ENCODE data around the gene SEC14L2. TPM values are rescaled to one million over a fixed set of nuclear protein-coding genes. Genes with fewer than 3 reads are reported as not detected.

Gene SEC14L2
- total RNA-seq, 1 experiment from 2014 or later: 33.5 TPM

DNA sequence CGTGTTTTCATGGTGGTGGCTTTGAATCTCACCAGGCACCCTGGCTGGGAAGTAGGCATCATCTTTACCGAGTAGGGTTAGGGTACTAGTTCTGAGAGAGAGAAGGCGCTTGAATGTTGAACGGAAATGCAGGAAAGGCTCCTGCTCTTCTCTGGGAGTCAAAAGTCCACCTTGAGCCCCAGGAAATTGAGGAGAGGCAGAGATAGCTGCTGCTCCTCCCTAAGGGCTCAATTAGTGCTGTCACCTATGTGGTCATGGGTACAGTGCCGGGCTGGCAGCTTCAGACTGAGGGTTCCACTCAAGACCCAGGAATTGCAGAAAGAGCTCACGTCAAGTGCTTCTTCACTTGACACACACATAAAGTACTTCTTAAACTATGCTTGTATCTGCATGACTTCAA lies 38.3 kb upstream of the SEC14L2 start (continued):
- TF ChIP-seq ATF3 (IDR thresholded peaks at IDR 0.05) (no peak), SIN3A (IDR thresholded peaks at IDR 0.05; ENCODE audit: low read depth) (no peak)

DNA sequence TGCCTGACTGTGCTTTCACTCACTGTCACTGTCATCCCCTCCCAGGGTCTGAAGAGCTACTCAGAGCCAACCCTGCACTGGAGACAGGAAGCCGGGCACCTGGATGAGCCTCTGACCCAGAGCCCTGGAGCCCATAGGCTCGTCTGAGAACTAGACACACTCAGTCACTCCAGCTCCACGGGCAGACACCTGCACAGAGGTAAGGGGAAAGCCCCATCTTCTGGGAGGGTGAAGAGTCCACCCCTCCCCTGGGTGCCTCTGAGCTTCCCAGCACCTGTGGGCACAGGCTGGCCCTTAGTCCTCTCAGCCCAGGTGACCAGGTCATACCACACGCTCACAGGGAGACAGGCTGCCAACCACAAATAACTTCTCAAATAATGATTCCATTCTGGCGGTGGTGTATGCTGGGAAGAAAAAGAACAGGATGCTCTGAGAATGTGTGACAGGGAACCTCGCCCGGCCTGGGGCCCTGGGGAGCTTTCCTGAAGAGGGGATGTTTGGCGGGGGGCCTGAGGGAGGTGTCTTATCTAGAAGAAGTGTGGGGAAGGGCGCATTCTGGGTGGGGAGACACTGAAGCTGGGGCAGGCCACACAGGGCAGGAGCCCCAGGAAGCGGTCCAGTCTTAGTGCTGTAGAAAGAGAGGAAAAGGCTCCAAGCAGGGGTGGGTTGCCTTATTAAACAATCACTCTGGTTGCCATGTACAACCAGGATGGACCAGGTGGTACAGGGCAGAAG lies 34.7 kb upstream of the SEC14L2 start:
- CTCF ChIA-PET: no interaction called here
- H3K9ac ChIP-seq (ENCODE audit: low read length): no peak overlapping the region

More for the DNA sequence above, 34.7 kb upstream of the SEC14L2 start:
- Histone ChIP-seq H3K27ac (ENCODE audit: low read depth, low read length) (no peak overlapping the region), H3K9me3 (ENCODE audit: control insufficient read depth in 1 of 2, insufficient read depth in 1 of 2, low read depth in 1 of 2, low read length in 2 of 2) (no peaks in the 10 kb centered on the region), H3K36me3 (ENCODE audit: control insufficient read depth in 1 of 2, insufficient read depth in 2 of 2, low read length in 2 of 2) (no peaks in the 10 kb centered on the region), H3K4me2 (ENCODE audit: low read length) (no peak overlapping the region), H3K27me3 (ENCODE audit: insufficient read depth, low read length) (no peaks in the 10 kb centered on the region), H2AFZ (ENCODE audit: low read depth, low read length, poor library complexity, severe bottlenecking) (no peak overlapping the region), H3K4me3 (replicated peaks in 1 of 2; ENCODE audit: low read depth in 1 of 2, low read length in 2 of 2) (no peak overlapping the region), H3K79me2 (ENCODE audit: insufficient read depth, low read length) (no peaks in the 10 kb centered on the region), H3K9me2 (ENCODE audit: insufficient read depth) (no peaks in the 10 kb centered on the region), H3K4me1 (ENCODE audit: control insufficient read depth in 1 of 2, insufficient read depth in 2 of 2, low read length in 2 of 2) (peaks cover 4 to 5% of the 10 kb centered on the region in 2 experiments; a peak in 2 of 4 replicates), H4K20me1 (ENCODE audit: insufficient read depth) (no peaks in the 10 kb centered on the region)
- intact Hi-C loops (cut with micrococcal nuclease): no loop called here
- DNase-seq (ENCODE audit: low read depth, low spot score): no peak
- no peak for TF ChIP-seq ELF1 (IDR thresholded peaks at IDR 0.05; ENCODE audit: borderline replicate concordance, low read depth)
- TF ChIP-seq CEBPB (IDR thresholded peaks at IDR 0.05; ENCODE audit: low read depth): no peak
- TF ChIP-seq ATF3 (IDR thresholded peaks at IDR 0.05): no peak
- no peak for TF ChIP-seq JUND (IDR thresholded peaks at IDR 0.05)
- no peak for TF ChIP-seq YY1 (IDR thresholded peaks at IDR 0.05; ENCODE audit: extremely low read depth, insufficient replicate concordance, low read depth, low read length)
- no peak for TF ChIP-seq EZH2 (IDR thresholded peaks at IDR 0.05)
- no peak for TF ChIP-seq ZFX (IDR thresholded peaks at IDR 0.05)
- TF ChIP-seq REST (IDR thresholded peaks at IDR 0.05; ENCODE audit: low read depth): no peak
- no peak for TF ChIP-seq POLR2A (IDR thresholded peaks at IDR 0.05; ENCODE audit: borderline replicate concordance, extremely low read depth, insufficient read depth, insufficient read length)
- TF ChIP-seq, protein P1, sequence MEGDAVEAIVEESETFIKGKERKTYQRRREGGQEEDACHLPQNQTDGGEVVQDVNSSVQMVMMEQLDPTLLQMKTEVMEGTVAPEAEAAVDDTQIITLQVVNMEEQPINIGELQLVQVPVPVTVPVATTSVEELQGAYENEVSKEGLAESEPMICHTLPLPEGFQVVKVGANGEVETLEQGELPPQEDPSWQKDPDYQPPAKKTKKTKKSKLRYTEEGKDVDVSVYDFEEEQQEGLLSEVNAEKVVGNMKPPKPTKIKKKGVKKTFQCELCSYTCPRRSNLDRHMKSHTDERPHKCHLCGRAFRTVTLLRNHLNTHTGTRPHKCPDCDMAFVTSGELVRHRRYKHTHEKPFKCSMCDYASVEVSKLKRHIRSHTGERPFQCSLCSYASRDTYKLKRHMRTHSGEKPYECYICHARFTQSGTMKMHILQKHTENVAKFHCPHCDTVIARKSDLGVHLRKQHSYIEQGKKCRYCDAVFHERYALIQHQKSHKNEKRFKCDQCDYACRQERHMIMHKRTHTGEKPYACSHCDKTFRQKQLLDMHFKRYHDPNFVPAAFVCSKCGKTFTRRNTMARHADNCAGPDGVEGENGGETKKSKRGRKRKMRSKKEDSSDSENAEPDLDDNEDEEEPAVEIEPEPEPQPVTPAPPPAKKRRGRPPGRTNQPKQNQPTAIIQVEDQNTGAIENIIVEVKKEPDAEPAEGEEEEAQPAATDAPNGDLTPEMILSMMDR (IDR thresholded peaks at IDR 0.05 in 2 of 3, conservative IDR thresholded peaks at IDR 0.05 in 1 of 3; ENCODE audit: borderline replicate concordance in 1 of 3, insufficient read depth in 1 of 3, low read depth in 2 of 3, low read length in 2 of 3): no peak
- POLR2A ChIA-PET: no interaction called here
- BruUV-seq (replicated peaks): no TSS peak
- RAD21 ChIA-PET (ENCODE audit: low non-redundant PET in 1 of 2, low total read pairs in 2 of 2, uncharacterized antibody in 2 of 2, unreplicated experiment in 2 of 2): no interaction called here
- ATAC-seq: no peak

Measured in HCT116 (cell line).